OCI-LY7 (cell line): ENCODE results near the gene M6PR.

Experiments used
- EZH2phosphoT487 ChIP-seq: fragments of 200-600 bp; sonication (generic); IDR thresholded peaks from 2 replicates; pipeline ENCODE4 v1.6.1; 2018; ENCODE audit warnings: low read depth, borderline replicate concordance, mild to moderate bottlenecking, mixed run types, antibody characterized with exemption, low read length, moderate library complexity, mixed read lengths
- TF ChIP-seq, protein P1 (sequence below): fragments of 200-600 bp; sonication (generic); conservative IDR thresholded peaks from 2 replicates; pipeline ENCODE4 v1.5.1; 2014; ENCODE audit warnings: mild to moderate bottlenecking, antibody characterized with exemption, low read length, moderate library complexity, mixed read lengths

DNA sequence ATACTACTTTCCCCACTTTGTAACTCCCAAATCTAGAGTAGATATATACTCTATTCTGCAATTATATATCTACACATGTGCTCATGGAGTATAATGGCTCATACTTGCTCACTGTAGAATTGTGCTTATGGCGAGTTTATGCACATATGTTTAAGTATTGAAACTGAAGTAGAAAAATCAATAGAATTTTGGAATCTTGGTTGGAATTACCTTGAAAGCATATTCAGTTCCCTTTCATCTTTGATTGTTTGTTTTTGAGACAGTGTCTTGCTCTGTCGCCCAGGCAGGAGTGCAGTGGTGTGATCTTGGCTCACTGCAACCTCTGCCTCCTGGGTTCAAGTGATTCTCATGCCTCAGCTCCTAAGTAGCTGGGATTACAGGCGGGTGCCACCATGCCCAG, 44.4 kb upstream of the M6PR start:
- TF ChIP-seq, protein P1, sequence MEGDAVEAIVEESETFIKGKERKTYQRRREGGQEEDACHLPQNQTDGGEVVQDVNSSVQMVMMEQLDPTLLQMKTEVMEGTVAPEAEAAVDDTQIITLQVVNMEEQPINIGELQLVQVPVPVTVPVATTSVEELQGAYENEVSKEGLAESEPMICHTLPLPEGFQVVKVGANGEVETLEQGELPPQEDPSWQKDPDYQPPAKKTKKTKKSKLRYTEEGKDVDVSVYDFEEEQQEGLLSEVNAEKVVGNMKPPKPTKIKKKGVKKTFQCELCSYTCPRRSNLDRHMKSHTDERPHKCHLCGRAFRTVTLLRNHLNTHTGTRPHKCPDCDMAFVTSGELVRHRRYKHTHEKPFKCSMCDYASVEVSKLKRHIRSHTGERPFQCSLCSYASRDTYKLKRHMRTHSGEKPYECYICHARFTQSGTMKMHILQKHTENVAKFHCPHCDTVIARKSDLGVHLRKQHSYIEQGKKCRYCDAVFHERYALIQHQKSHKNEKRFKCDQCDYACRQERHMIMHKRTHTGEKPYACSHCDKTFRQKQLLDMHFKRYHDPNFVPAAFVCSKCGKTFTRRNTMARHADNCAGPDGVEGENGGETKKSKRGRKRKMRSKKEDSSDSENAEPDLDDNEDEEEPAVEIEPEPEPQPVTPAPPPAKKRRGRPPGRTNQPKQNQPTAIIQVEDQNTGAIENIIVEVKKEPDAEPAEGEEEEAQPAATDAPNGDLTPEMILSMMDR = no peak
- TF ChIP-seq EZH2phosphoT487 = no peak
